ENCODE data around the gene SMIM38. TPM values are rescaled to one million over a fixed set of nuclear protein-coding genes. Genes with fewer than 3 reads are reported as not detected.

Gene SMIM38
- total RNA-seq, 1 donor from 2014 or later: 0.74 TPM

DNA sequence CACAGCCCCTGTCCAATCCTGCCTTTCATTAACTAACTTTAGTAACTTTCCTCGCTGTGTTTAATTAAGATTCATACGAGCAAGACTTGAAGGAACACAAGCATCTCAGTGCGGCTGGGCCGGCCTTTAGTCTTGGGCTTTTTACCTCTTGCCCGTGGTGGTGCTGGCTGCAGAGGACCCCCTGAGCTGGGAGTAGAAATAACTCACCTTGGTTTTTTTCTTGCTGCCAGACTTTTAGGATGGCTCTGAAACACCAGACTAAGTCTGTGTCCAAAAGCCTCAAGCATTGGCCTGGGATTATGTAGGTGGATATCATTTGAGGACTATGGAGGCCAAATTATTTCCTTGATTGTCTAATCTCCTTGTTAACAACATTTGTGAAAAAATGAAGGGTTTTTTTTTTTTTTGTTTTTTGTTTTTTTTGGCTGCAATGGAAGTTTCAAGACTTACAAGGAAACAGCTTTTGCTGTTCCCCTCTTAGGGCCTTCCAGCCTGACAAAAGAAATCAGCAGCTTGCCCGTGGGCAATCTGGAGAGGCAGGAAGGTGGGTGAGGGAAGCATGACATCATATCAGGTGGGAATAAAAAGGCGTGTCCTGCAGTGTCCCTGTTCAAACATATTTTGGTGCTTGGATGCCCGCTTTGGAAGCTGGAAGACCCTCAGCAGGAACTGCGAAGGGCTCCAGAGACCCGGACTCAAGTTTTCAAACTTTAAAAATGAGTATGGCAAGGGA lies 44.0 kb downstream of the SMIM38 start:
- H3K4me3 ChIP-seq: no peak overlapping the region
- no peaks in the 10 kb centered on the region for H3K9me3 ChIP-seq
- H3K36me3 ChIP-seq: no peaks in the 10 kb centered on the region
- TF ChIP-seq, protein P1, sequence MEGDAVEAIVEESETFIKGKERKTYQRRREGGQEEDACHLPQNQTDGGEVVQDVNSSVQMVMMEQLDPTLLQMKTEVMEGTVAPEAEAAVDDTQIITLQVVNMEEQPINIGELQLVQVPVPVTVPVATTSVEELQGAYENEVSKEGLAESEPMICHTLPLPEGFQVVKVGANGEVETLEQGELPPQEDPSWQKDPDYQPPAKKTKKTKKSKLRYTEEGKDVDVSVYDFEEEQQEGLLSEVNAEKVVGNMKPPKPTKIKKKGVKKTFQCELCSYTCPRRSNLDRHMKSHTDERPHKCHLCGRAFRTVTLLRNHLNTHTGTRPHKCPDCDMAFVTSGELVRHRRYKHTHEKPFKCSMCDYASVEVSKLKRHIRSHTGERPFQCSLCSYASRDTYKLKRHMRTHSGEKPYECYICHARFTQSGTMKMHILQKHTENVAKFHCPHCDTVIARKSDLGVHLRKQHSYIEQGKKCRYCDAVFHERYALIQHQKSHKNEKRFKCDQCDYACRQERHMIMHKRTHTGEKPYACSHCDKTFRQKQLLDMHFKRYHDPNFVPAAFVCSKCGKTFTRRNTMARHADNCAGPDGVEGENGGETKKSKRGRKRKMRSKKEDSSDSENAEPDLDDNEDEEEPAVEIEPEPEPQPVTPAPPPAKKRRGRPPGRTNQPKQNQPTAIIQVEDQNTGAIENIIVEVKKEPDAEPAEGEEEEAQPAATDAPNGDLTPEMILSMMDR (IDR thresholded peaks at IDR 0.05): no peak
- TF ChIP-seq POLR2AphosphoS5 (IDR thresholded peaks at IDR 0.05; ENCODE audit: insufficient read depth in 1 of 2, low read depth in 1 of 2) (no peak), POLR2A (IDR thresholded peaks at IDR 0.05) (no peak)
- H3K27me3 ChIP-seq: no peaks in the 10 kb centered on the region
- H3K27ac ChIP-seq: no peak overlapping the region
- intact Hi-C loops (cut with DNase I): no loop called here
- no peaks in the 10 kb centered on the region for H3K4me1 ChIP-seq
- no peak for DNase-seq (ENCODE audit: extremely low spot score in 2 of 2)

DNA sequence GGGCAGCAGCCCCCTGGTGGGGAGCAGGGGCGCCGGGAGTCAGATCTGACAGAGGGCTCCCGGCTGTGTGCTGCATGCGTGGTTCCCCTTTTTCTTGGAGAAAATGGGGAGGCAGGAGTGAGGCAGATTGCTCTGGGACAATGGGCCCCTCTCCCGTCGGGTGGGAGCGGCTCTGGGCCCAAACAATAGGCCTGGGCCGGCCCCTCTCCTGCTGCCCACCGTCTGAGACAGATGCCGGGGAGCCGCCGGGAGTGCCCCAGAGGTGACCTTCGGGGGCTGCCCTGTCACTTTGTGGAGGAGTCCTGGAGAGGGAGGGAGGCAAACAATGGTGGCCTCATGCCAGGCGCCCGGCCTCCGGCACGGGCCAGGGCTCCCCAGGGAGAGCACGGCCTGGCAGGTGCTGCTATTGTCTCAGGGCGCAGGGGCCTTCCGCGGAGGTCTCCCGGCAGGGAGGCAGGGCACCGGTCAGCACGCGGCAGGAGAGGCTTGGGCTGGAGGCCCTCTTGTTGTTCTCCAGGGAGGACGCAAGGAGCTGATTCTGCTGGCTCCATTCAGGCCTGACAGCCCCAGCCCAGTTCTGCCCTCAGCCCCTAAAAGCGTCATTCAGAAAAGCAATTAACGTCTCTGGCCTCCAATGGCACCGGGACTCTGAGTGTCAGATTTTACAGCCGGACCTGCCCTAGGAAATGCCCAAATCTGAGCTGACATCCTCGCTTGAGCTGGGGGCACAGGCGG lies 44.8 kb downstream of the SMIM38 start:
- TF ChIP-seq POLR2A (IDR thresholded peaks at IDR 0.05) (no peak), POLR2AphosphoS5 (IDR thresholded peaks at IDR 0.05; ENCODE audit: insufficient read depth in 1 of 2, low read depth in 1 of 2) (no peak)
- TF ChIP-seq, protein P1 (IDR thresholded peaks at IDR 0.05): no peak
- intact Hi-C loops (cut with DNase I): no loop called here
- H3K9me3 ChIP-seq: no peaks in the 10 kb centered on the region
- no peak for DNase-seq (ENCODE audit: extremely low spot score in 2 of 2)
- no peaks in the 10 kb centered on the region for H3K36me3 ChIP-seq
- no peak overlapping the region for H3K4me3 ChIP-seq
- no peaks in the 10 kb centered on the region for H3K27me3 ChIP-seq
- H3K27ac ChIP-seq: no peak overlapping the region
- H3K4me1 ChIP-seq: no peaks in the 10 kb centered on the region

DNA sequence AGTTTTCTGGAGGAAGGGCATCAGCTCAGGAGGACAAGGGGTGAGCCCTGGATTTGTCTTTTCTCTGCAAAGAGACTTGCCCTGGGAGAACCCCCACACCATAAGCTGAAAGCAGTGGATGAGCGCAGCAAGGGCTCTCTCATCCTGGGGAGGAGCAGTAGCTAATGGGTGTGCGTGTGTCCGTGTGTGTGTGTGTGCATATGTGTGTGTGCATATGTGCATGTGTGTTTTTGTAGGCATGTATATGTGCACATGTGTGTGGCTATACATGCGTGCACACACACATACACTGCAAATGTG lies 45.3 kb downstream of the SMIM38 start:
- Histone ChIP-seq H3K36me3 (no peaks in the 10 kb centered on the region), H3K4me3 (no peak overlapping the region), H3K27ac (no peak overlapping the region), H3K27me3 (no peaks in the 10 kb centered on the region), H3K9me3 (no peaks in the 10 kb centered on the region), H3K4me1 (no peaks in the 10 kb centered on the region)
- intact Hi-C loops (cut with DNase I): no loop called here
- no peak for TF ChIP-seq POLR2AphosphoS5 (IDR thresholded peaks at IDR 0.05; ENCODE audit: insufficient read depth in 1 of 2, low read depth in 1 of 2)
- TF ChIP-seq POLR2A (IDR thresholded peaks at IDR 0.05): no peak
- TF ChIP-seq, protein P1 (IDR thresholded peaks at IDR 0.05): no peak
- DNase-seq (ENCODE audit: extremely low spot score in 2 of 2): no peak

DNA sequence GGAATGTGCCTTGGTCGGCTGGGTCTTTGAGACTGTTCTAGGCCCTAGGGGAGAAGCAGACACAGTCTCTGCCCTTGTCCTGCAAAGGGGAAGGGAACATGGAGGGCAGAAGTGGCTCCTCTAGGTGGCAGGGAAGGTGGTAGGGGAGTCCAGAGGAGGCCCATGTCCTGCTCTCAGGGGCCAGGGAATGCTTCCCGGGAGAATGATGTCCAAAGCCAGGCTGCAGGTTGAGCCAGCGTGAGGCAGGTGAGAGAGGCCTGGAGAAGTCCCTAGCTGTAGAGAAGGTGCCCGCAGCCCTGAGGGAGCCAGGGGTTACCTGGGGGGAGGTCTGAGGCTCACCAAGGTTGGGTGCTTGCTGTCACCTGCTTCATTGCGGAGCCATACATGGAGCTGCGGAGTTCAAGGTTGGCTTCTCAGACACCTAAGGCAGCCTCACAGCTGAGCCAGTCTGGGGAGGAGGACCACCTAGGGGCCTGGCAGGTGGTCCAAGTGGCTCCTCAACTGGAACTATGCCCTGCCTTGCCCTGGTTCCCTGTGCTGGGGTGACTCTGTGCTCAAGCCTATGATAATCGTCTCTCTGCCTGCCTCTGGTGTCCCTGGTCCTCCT lies 46.1 kb downstream of the SMIM38 start:
- H3K27ac ChIP-seq: no peak overlapping the region
- DNase-seq (ENCODE audit: extremely low spot score in 2 of 2): no peak

More for the DNA sequence above, 46.1 kb downstream of the SMIM38 start:
- Histone ChIP-seq H3K4me3 (no peak overlapping the region), H3K9me3 (no peaks in the 10 kb centered on the region), H3K27me3 (no peaks in the 10 kb centered on the region), H3K36me3 (no peaks in the 10 kb centered on the region), H3K4me1 (no peaks in the 10 kb centered on the region)
- intact Hi-C loops (cut with DNase I): no loop called here
- TF ChIP-seq POLR2A (IDR thresholded peaks at IDR 0.05): no peak
- TF ChIP-seq POLR2AphosphoS5 (IDR thresholded peaks at IDR 0.05; ENCODE audit: insufficient read depth in 1 of 2, low read depth in 1 of 2): no peak
- TF ChIP-seq, protein P1 (IDR thresholded peaks at IDR 0.05): no peak
